Osteocyte (in vitro differentiated cells): Measurements from ENCODE around the gene CTTNBP2NL. TPM values are rescaled to one million over a fixed set of nuclear protein-coding genes. Genes with fewer than 3 reads are reported as not detected.

Experiments used
- DNase-seq: peaks from one replicate; pipeline ENCODE4 v3.0.0; 2021; ENCODE audit warnings: mixed read lengths; ENCODE audit not compliant: unreplicated experiment; ENCODE audit errors: extremely low spot score
- H3K27ac Mint-ChIP-seq: one replicate; pipeline ENCODE4 v1.8.0; 2021; ENCODE audit warnings: mild to moderate bottlenecking, mixed read lengths; ENCODE audit not compliant: unreplicated experiment
- H3K27me3 Mint-ChIP-seq: one replicate; pipeline ENCODE4 v1.8.0; 2021; ENCODE audit warnings: mixed read lengths; ENCODE audit not compliant: unreplicated experiment
- H3K36me3 Mint-ChIP-seq: one replicate; pipeline ENCODE4 v1.8.0; 2021; ENCODE audit warnings: mixed read lengths; ENCODE audit not compliant: unreplicated experiment
- H3K4me1 Mint-ChIP-seq: one replicate; pipeline ENCODE4 v1.8.0; 2021; ENCODE audit warnings: mixed read lengths; ENCODE audit not compliant: unreplicated experiment
- H3K4me3 Mint-ChIP-seq: one replicate; pipeline ENCODE4 v1.8.0; 2021; ENCODE audit warnings: mild to moderate bottlenecking, moderate library complexity, mixed read lengths; ENCODE audit not compliant: unreplicated experiment
- H3K9me3 Mint-ChIP-seq: one replicate; pipeline ENCODE4 v1.8.0; 2021; ENCODE audit warnings: mixed read lengths; ENCODE audit not compliant: unreplicated experiment
- CTCF ChIP-seq: fragments of 200-600 bp; sonication (generic); IDR thresholded peaks from 2 replicates; pipeline ENCODE4 v1.5.0; 2021; ENCODE audit warnings: antibody characterized with exemption, mild to moderate bottlenecking, moderate library complexity
- total RNA-seq: library from RNA; stranded (reverse); gene quantifications from 2 replicates; pipeline ENCODE4 v1.2.1, GENCODE V29; 2021

CTTNBP2NL gene
- total RNA-seq, 1 donor from 2014 or later, result 50.6 TPM

- Mint-ChIP-seq H3K9me3 (no peaks in the 10 kb centered on the region), H3K36me3 (no peaks in the 10 kb centered on the region), H3K4me3 (peak overlapping the region; percentile 73), H3K4me1 (peaks cover 16% of the 10 kb centered on the region), H3K27me3 (peaks cover 9% of the 10 kb centered on the region), H3K27ac (no peak overlapping the region)
- TF ChIP-seq CTCF, result no peak
- no peak for DNase-seq
Observed at GRCh38 chr1:112507921-112508277, 111.9 kb downstream of the CTTNBP2NL start.

GRCh38 chr1:112508278-112509004, 112.4 kb downstream of the CTTNBP2NL start, which contains the start of gene WNT2B:
Gene WNT2B, plus strand, starts transcription at chr1:112508965. Its CDS starts 298 bp downstream, at chr1:112509263.
- Mint-ChIP-seq H3K27ac (no peak within 1 kb of the TSS), H3K36me3 (no peaks in the 10 kb centered on the region), H3K9me3 (no peaks in the 10 kb centered on the region), H3K27me3 (peaks cover 8% of the 10 kb centered on the region), H3K4me3 (peak within 1 kb of the TSS; percentile 73), H3K4me1 (peaks cover 21% of the 10 kb centered on the region)
- peak; percentile 9 for TF ChIP-seq CTCF
- no peak for DNase-seq

- H3K4me1 Mint-ChIP-seq, result peaks cover 27% of the 10 kb centered on the region
- H3K27me3 Mint-ChIP-seq, result peaks cover 5% of the 10 kb centered on the region
- H3K4me3 Mint-ChIP-seq, result peak overlapping the region; percentile 57
- DNase-seq, result peak; percentile 75
- TF ChIP-seq CTCF, result no peak
- H3K9me3 Mint-ChIP-seq, result no peaks in the 10 kb centered on the region
- H3K27ac Mint-ChIP-seq, result no peak overlapping the region
- H3K36me3 Mint-ChIP-seq, result no peaks in the 10 kb centered on the region
Observed at GRCh38 chr1:112509005-112509659, 113.1 kb downstream of the CTTNBP2NL start.

GRCh38 chr1:112509660-112510178, 113.7 kb downstream of the CTTNBP2NL start:
- Mint-ChIP-seq H3K27ac (no peak overlapping the region), H3K27me3 (peaks cover 3% of the 10 kb centered on the region), H3K9me3 (no peaks in the 10 kb centered on the region), H3K36me3 (no peaks in the 10 kb centered on the region), H3K4me3 (peak overlapping the region; percentile 57), H3K4me1 (peaks cover 30% of the 10 kb centered on the region)
- DNase-seq, result no peak
- TF ChIP-seq CTCF, result no peak

- Mint-ChIP-seq H3K27me3 (peaks cover 3% of the 10 kb centered on the region), H3K4me3 (no peak overlapping the region), H3K9me3 (no peaks in the 10 kb centered on the region), H3K36me3 (no peaks in the 10 kb centered on the region), H3K4me1 (peaks cover 32% of the 10 kb centered on the region), H3K27ac (no peak overlapping the region)
- DNase-seq, result peak; percentile 74
- no peak for TF ChIP-seq CTCF
Observed at GRCh38 chr1:112510340-112510739, 114.3 kb downstream of the CTTNBP2NL start.
